ENCODE results near the gene IMPDH1.

GRCh38 chr7:128417071-128417470 lies 7.3 kb upstream of the IMPDH1 start:
- TF ChIP-seq CTCF (IDR thresholded peaks at IDR 0.05) (no peak), POLR2A (IDR thresholded peaks at IDR 0.05) (no peak)

All from upper lobe of left lung (tissue), 4 donors.